Fibroblast of skin of scalp (primary cell): Measurements from ENCODE around the gene TCTN3.
"Not testable (repeated sequence)": the region's sequence is repeated elsewhere in the genome, so short reads cannot be mapped to it uniquely, and the experiment has no call there.

ENCODE experiments used
- DNase-seq: peaks from one replicate; pipeline ENCODE4 v3.0.0-alpha.2; 2013

TCTN3 gene

GRCh38 chr10:95628786-95629185 is 64.9 kb downstream of the TCTN3 start:
- no peak for DNase-seq

GRCh38 chr10:95626500-95626899 is 67.2 kb downstream of the TCTN3 start:
- no peak for DNase-seq

GRCh38 chr10:95620415-95620814 is 73.3 kb downstream of the TCTN3 start:
- not testable (repeated sequence) for DNase-seq

GRCh38 chr10:95618101-95618500 is 75.6 kb downstream of the TCTN3 start:
- DNase-seq, result no peak

GRCh38 chr10:95616446-95616845 is 77.3 kb downstream of the TCTN3 start:
- DNase-seq, result no peak
